ENCODE data around the gene KCNQ5.

DNA sequence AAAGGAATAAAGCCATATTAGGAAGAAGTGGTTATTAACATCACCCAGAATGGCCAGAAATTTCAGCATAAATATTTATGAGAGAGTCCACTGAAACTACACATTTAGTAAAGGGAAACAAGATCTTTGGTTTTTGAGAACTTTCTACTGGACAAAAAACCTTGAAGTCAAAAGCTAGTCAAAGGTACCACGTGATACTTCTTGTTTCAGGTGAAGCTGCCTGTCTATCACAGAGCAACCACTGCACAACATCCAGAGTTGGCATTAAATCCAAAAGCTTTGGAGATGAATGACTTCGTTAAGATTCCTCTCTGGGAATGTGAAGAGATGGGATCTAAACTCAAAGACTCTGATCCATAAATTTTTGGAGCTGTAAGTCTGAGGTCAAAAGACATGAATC lies 137.0 kb downstream of the KCNQ5 start:
- no peak for TF ChIP-seq EZH2 (IDR thresholded peaks at IDR 0.05; ENCODE audit: low read length)
- TF ChIP-seq, protein P1, sequence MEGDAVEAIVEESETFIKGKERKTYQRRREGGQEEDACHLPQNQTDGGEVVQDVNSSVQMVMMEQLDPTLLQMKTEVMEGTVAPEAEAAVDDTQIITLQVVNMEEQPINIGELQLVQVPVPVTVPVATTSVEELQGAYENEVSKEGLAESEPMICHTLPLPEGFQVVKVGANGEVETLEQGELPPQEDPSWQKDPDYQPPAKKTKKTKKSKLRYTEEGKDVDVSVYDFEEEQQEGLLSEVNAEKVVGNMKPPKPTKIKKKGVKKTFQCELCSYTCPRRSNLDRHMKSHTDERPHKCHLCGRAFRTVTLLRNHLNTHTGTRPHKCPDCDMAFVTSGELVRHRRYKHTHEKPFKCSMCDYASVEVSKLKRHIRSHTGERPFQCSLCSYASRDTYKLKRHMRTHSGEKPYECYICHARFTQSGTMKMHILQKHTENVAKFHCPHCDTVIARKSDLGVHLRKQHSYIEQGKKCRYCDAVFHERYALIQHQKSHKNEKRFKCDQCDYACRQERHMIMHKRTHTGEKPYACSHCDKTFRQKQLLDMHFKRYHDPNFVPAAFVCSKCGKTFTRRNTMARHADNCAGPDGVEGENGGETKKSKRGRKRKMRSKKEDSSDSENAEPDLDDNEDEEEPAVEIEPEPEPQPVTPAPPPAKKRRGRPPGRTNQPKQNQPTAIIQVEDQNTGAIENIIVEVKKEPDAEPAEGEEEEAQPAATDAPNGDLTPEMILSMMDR (optimal IDR thresholded peaks at IDR 0.05 in 1 of 3, IDR thresholded peaks at IDR 0.05 in 1 of 3, conservative IDR thresholded peaks at IDR 0.05 in 1 of 3; ENCODE audit: extremely low read depth in 1 of 3, insufficient read depth in 2 of 3, low read length in 3 of 3): no peak

Measured in keratinocyte (primary cell).